HepG2 (cell line): ENCODE data around the gene PLEKHG2. TPM values are rescaled to one million over a fixed set of nuclear protein-coding genes. Genes with fewer than 3 reads are reported as not detected.

Experiments
- ATM ChIP-seq: fragments of 450-650 bp; IDR thresholded peaks from 2 replicates; pipeline ENCODE4 v1.7.1; 2017; ENCODE audit warnings: mild to moderate bottlenecking, borderline replicate concordance
- CAMTA2 ChIP-seq: sonication (generic); formaldehyde crosslinking; IDR thresholded peaks from 2 replicates; pipeline ENCODE4 v1.4.0; 2020; ENCODE audit warnings: mild to moderate bottlenecking, missing genetic modification reagents, borderline replicate concordance
- DRAP1 ChIP-seq: IDR thresholded peaks from 2 replicates; pipeline ENCODE4 v1.6.1; 2016; ENCODE audit warnings: missing genetic modification reagents, missing compliant biosample characterization
- EED ChIP-seq: sonication (generic); formaldehyde crosslinking; IDR thresholded peaks from 2 replicates; pipeline ENCODE4 v1.5.0; 2020; ENCODE audit warnings: mild to moderate bottlenecking, missing genetic modification reagents
- EHMT2 ChIP-seq: fragments of 200-600 bp; sonication (generic); IDR thresholded peaks from 2 replicates; pipeline ENCODE4 v1.7.0; 2017; ENCODE audit warnings: antibody characterized with exemption, low read depth, low read length, borderline replicate concordance
- GZF1 ChIP-seq: sonication (generic); formaldehyde crosslinking; IDR thresholded peaks from 2 replicates; pipeline ENCODE4 v1.5.1; 2020; ENCODE audit warnings: mild to moderate bottlenecking, missing genetic modification reagents
- IKZF4 ChIP-seq: sonication (generic); formaldehyde crosslinking; IDR thresholded peaks from 2 replicates; pipeline ENCODE4 v1.5.1; 2020; ENCODE audit warnings: borderline replicate concordance, mild to moderate bottlenecking, low read depth, missing genetic modification reagents; ENCODE audit errors: not compliant biosample characterization
- KDM5B ChIP-seq: sonication (generic); formaldehyde crosslinking; IDR thresholded peaks from 2 replicates; pipeline ENCODE4 v1.4.0; 2020; ENCODE audit warnings: missing genetic modification reagents, mild to moderate bottlenecking, borderline replicate concordance
- MIXL1 ChIP-seq: IDR thresholded peaks from 2 replicates; pipeline ENCODE4 v1.6.1; 2016
- NFIB ChIP-seq: sonication (generic); formaldehyde crosslinking; IDR thresholded peaks from 2 replicates; pipeline ENCODE4 v1.9.0; 2021; ENCODE audit warnings: missing genetic modification reagents, mild to moderate bottlenecking, borderline replicate concordance
- NKX3-1 ChIP-seq: sonication (generic); formaldehyde crosslinking; IDR thresholded peaks from 2 replicates; pipeline ENCODE4 v1.5.0; 2020; ENCODE audit warnings: missing genetic modification reagents
- POGZ ChIP-seq: sonication (generic); formaldehyde crosslinking; IDR thresholded peaks from 2 replicates; pipeline ENCODE4 v1.4.0; 2020; ENCODE audit warnings: mild to moderate bottlenecking, missing genetic modification reagents
- SETDB1 ChIP-seq: sonication (generic); formaldehyde crosslinking; IDR thresholded peaks from 2 replicates; pipeline ENCODE4 v1.5.1; 2020; ENCODE audit warnings: missing genetic modification reagents, mild to moderate bottlenecking, borderline replicate concordance
- SNAI1 ChIP-seq: sonication (generic); formaldehyde crosslinking; IDR thresholded peaks from 2 replicates; pipeline ENCODE4 v1.5.0; 2020; ENCODE audit warnings: mild to moderate bottlenecking, missing genetic modification reagents, borderline replicate concordance
- STAT5B ChIP-seq: sonication (generic); formaldehyde crosslinking; IDR thresholded peaks from 2 replicates; pipeline ENCODE4 v1.4.0; 2020; ENCODE audit warnings: missing genetic modification reagents
- XBP1 ChIP-seq: sonication (generic); formaldehyde crosslinking; IDR thresholded peaks from 2 replicates; pipeline ENCODE4 v1.5.0; 2020; ENCODE audit warnings: missing genetic modification reagents
- ZNF281 ChIP-seq: sonication (generic); formaldehyde crosslinking; IDR thresholded peaks from 2 replicates; pipeline ENCODE4 v1.4.0; 2020; ENCODE audit warnings: missing genetic modification reagents, borderline replicate concordance
- ZNF33B ChIP-seq: sonication (generic); formaldehyde crosslinking; IDR thresholded peaks from 2 replicates; pipeline ENCODE4 v1.5.1; 2020; ENCODE audit warnings: mild to moderate bottlenecking, missing genetic modification reagents
- ZNF34 ChIP-seq: sonication (generic); formaldehyde crosslinking; IDR thresholded peaks from 2 replicates; pipeline ENCODE4 v1.4.0; 2020; ENCODE audit warnings: mild to moderate bottlenecking, missing genetic modification reagents, borderline replicate concordance
- ZNF44 ChIP-seq: sonication (generic); formaldehyde crosslinking; IDR thresholded peaks from 2 replicates; pipeline ENCODE4 v1.5.1; 2020; ENCODE audit warnings: mild to moderate bottlenecking, missing genetic modification reagents
- ZNF451 ChIP-seq: sonication (generic); formaldehyde crosslinking; IDR thresholded peaks from 2 replicates; pipeline ENCODE4 v1.5.0; 2020; ENCODE audit warnings: mild to moderate bottlenecking, missing genetic modification reagents
- ZNF576 ChIP-seq: sonication (generic); formaldehyde crosslinking; IDR thresholded peaks from 2 replicates; pipeline ENCODE4 v1.4.0; 2020; ENCODE audit warnings: mild to moderate bottlenecking, missing genetic modification reagents
- ZNF724P ChIP-seq: sonication (generic); formaldehyde crosslinking; IDR thresholded peaks from 2 replicates; pipeline ENCODE4 v1.8.0; 2022; ENCODE audit warnings: missing genetic modification reagents, borderline replicate concordance
- ZSCAN12 ChIP-seq: sonication (generic); formaldehyde crosslinking; IDR thresholded peaks from 2 replicates; pipeline ENCODE4 v1.9.0; 2021; ENCODE audit warnings: mild to moderate bottlenecking, missing genetic modification reagents
- polyA plus RNA-seq, 8 experiments: library from polyadenylated mRNA; depleted of rRNA in 3 of 8; stranded (reverse) in 7 of 8; unstranded in 1 of 8; fragments of >200 nt; fragmentation: Illumina TruSeq in 4 of 8; extraction: Trizol in 4 of 8; gene quantifications; 2 replicates each; pipeline versions ENCODE4 v1.2.1 to v1.2.3, GENCODE V29; 2011 to 2016; ENCODE audit warnings: low read depth in 4 of 8, missing spikeins in 1 of 8, mixed read lengths in 1 of 8; ENCODE audit not compliant: insufficient read depth in 1 of 8
- total RNA-seq, 5 experiments: library from RNA; depleted of rRNA; stranded (reverse); fragments of >200 nt; fragmentation: Illumina TruSeq; extraction: Trizol; gene quantifications; 2 replicates each; pipeline ENCODE4 v1.2.3, GENCODE V29; 2016; ENCODE audit warnings: low read depth in 1 of 5
- TF ChIP-seq, protein P1 (sequence below): sonication (generic); formaldehyde crosslinking; IDR thresholded peaks from 2 replicates; pipeline ENCODE4 v1.8.1; 2023; ENCODE audit warnings: mild to moderate bottlenecking, inconsistent platforms, moderate library complexity, missing genetic modification reagents, borderline replicate concordance

The PLEKHG2 gene
- total and polyA plus RNA-seq, 2 of the 13 experiments (the other 11 are each of a cell fraction or from before 2014, with no cell fraction given), result 3.6 to 6.8 TPM

GRCh38 chr19:39401549-39402345 lies 10.7 kb upstream of the PLEKHG2 start (continued):
- TF ChIP-seq CAMTA2 (CRISPR knock-in tag) (peak; percentile 79), ZNF724P (peak; percentile 73; the same call in 1 of the 2 replicates), SETDB1 (CRISPR knock-in tag) (no peak), ZNF34 (CRISPR knock-in tag) (0 out of 2 replicates have a peak, but pooled peaks have one; percentile 23), DRAP1 (CRISPR knock-in tag) (peak; percentile 92), ZNF281 (peak; percentile 36; the same call in 1 of the 2 replicates), POGZ (CRISPR knock-in tag) (peak; percentile 62; the same call in 1 of the 2 replicates), NFIB (CRISPR knock-in tag) (no peak), XBP1 (CRISPR knock-in tag) (no peak), EHMT2 (no peak), IKZF4 (CRISPR knock-in tag) (no peak), ZNF33B (no peak), STAT5B (CRISPR knock-in tag) (peak; percentile 79; the same call in 1 of the 2 replicates), MIXL1 (CRISPR knock-in tag) (no peak; the same call in 1 of the 2 replicates), ZNF576 (CRISPR knock-in tag) (no peak), ZNF451 (CRISPR knock-in tag) (peak; percentile 44; the same call in 1 of the 2 replicates), SNAI1 (CRISPR knock-in tag) (no peak), GZF1 (CRISPR knock-in tag) (no peak), ZSCAN12 (no peak), ZNF44 (no peak), EED (CRISPR knock-in tag) (no peak; the same call in 1 of the 2 replicates), KDM5B (CRISPR knock-in tag) (peak; percentile 91), ATM (no peak), NKX3-1 (CRISPR knock-in tag) (no peak)
- TF ChIP-seq, protein P1, sequence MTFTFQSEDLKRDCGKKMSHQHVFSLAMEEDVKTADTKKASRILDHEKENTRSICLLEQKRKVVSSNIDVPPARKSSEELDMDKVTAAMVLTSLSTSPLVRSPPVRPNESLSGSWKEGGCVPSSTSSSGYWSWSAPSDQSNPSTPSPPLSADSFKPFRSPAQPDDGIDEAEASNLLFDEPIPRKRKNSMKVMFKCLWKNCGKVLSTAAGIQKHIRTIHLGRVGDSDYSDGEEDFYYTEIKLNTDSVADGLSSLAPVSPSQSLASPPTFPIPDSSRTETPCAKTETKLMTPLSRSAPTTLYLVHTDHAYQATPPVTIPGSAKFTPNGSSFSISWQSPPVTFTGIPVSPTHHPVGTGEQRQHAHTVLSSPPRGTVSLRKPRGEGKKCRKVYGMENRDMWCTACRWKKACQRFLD (CRISPR knock-in tag), result peak; percentile 93; the same call in 1 of the 2 replicates
